Stimulated activated CD8-positive, alpha-beta memory T cell treated with anti-CD3 and anti-CD28 coated beads, Interleukin-2, amount 100 ng/mL, for 48 hours (primary cell): ENCODE results near the gene ANO10.
"Not testable (repeated sequence)": the region's sequence is repeated elsewhere in the genome, so short reads cannot be mapped to it uniquely, and the experiment has no call there.

ENCODE experiments used
- DNase-seq, 2 donors: peaks; one replicate each; pipeline ENCODE4 v3.0.0-alpha.2; 2020; ENCODE audit warnings: low read depth in 2 of 2

Gene ANO10

GRCh38 chr3:43627360-43627759 lies 5.5 kb upstream of the ANO10 start:
- no peak for DNase-seq

- no peak for DNase-seq
These were observed 3.0 kb upstream of the ANO10 start for GRCh38 chr3:43624619-43625305.

- DNase-seq = no peak
These were observed 768 bp downstream of the ANO10 start for GRCh38 chr3:43620831-43621655.

- DNase-seq = no peak
These were observed 2.2 kb downstream of the ANO10 start for GRCh38 chr3:43619588-43619987.

GRCh38 chr3:43618142-43618541 lies 3.7 kb downstream of the ANO10 start:
- DNase-seq = no peak

GRCh38 chr3:43616034-43616433 lies 5.8 kb downstream of the ANO10 start:
- no peak for DNase-seq

- no peak for DNase-seq
These were observed 6.7 kb downstream of the ANO10 start for GRCh38 chr3:43615133-43615532.

- no peak for DNase-seq
These were observed 7.8 kb downstream of the ANO10 start for GRCh38 chr3:43613976-43614375.

GRCh38 chr3:43612419-43612818 lies 9.4 kb downstream of the ANO10 start:
- no peak for DNase-seq

GRCh38 chr3:43609406-43609805 lies 12.4 kb downstream of the ANO10 start:
- no peak for DNase-seq

- DNase-seq = no peak
These were observed 13.1 kb downstream of the ANO10 start for GRCh38 chr3:43608751-43609150.

GRCh38 chr3:43606284-43606683 lies 15.5 kb downstream of the ANO10 start:
- no peak for DNase-seq

GRCh38 chr3:43599959-43600358 lies 21.9 kb downstream of the ANO10 start:
- not testable (repeated sequence) for DNase-seq

GRCh38 chr3:43597961-43598360 lies 23.9 kb downstream of the ANO10 start:
- no peak for DNase-seq

GRCh38 chr3:43596178-43596577 lies 25.6 kb downstream of the ANO10 start:
- not testable (repeated sequence) for DNase-seq

- DNase-seq = not testable (repeated sequence)
These were observed 26.5 kb downstream of the ANO10 start for GRCh38 chr3:43595280-43595679.

- not testable (repeated sequence) for DNase-seq
These were observed 28.2 kb downstream of the ANO10 start for GRCh38 chr3:43593588-43593987.

- not testable (repeated sequence) for DNase-seq
These were observed 29.9 kb downstream of the ANO10 start for GRCh38 chr3:43591866-43592265.

GRCh38 chr3:43587303-43587702 lies 34.5 kb downstream of the ANO10 start:
- no peak for DNase-seq

- no peak for DNase-seq
These were observed 37.6 kb downstream of the ANO10 start for GRCh38 chr3:43584043-43584826.

- DNase-seq = no peak
These were observed 38.3 kb downstream of the ANO10 start for GRCh38 chr3:43583481-43583880.

GRCh38 chr3:43582866-43583265 lies 38.9 kb downstream of the ANO10 start:
- DNase-seq = no peak
